ENCODE measurements around the gene ITSN2. TPM values are rescaled to one million over a fixed set of nuclear protein-coding genes. Genes with fewer than 3 reads are reported as not detected.
"Not testable (repeated sequence)": the region's sequence is repeated elsewhere in the genome, so short reads cannot be mapped to it uniquely, and the experiment has no call there.

Gene ITSN2
- polyA plus RNA-seq (ENCODE audit: insufficient read length in 10 of 10), result 10 to 100 TPM; 14.4 to 23.3 (median 19.7) TPM
- long read RNA-seq, donor 1, result 0 reads
- long read RNA-seq, donor 2, result 0 reads
- long read RNA-seq, donor 3, result 0 reads
- long read RNA-seq, donor 4, result 0 reads
- long read RNA-seq, donor 5, result 0 reads
- long read RNA-seq, donor 6, result 0 reads
- long read RNA-seq, donor 7, result 0 reads
- long read RNA-seq, donor 8, result 0 reads
- long read RNA-seq, donor 9, result 0 reads

GRCh38 chr2:24360050-24360962 is at the start of gene ITSN2:
TSS of gene ITSN2 (minus strand) at chr2:24360536. CDS start at chr2:24328082, 32,454 bp downstream.
- peak; percentile 66 to 92 (median 73) for DNase-seq

DNA sequence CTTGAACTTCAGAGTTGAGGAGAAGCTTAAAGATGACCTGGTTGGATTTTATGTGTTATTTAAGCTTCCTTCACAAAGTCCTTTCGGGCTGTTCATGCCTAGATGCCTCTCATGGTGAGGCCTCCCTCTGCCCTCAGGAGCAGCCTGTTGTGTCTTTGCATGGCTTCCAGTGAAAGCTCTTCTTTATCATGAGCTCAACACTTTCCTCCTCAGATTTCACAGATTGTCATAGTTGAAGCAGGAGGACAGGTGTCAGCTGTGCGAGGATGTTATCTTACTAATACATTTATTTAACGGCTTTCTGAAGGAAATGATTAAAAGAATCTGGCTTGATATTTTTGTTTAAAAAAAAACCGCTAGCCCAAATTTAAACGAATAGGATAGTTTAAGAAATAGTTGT is 48.8 kb upstream of the ITSN2 start:
- peak in 1 of 3 donors; percentile 48 for DNase-seq

GRCh38 chr2:24408704-24409103 is 48.4 kb upstream of the ITSN2 start:
- not testable (repeated sequence) for DNase-seq

DNA sequence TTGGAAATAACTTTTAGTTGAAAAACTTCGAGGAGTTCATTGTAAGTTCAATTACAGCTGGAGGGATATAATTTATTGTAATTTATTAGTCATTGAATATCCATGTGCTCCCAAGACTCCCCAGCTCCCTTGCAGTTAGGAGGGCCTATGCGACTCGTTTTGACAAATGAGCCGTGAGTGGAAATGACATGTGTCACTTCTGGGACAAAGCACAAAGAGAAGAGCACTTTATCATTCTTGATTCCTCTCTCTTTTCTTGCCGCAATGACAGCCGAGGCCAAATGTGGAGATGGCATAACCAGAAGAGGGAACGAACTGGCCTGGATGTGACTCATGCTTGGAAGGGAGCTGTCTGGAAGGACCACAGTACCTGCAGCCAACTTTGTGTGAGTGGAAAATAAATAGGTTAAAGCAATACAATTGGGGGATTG is 44.2 kb upstream of the ITSN2 start:
- peak in 2 of 3 donors; percentile 74 to 86 for DNase-seq

GRCh38 chr2:24403832-24404212 is 43.5 kb upstream of the ITSN2 start:
- DNase-seq, result peak in 1 of 3 donors; percentile 64

DNA sequence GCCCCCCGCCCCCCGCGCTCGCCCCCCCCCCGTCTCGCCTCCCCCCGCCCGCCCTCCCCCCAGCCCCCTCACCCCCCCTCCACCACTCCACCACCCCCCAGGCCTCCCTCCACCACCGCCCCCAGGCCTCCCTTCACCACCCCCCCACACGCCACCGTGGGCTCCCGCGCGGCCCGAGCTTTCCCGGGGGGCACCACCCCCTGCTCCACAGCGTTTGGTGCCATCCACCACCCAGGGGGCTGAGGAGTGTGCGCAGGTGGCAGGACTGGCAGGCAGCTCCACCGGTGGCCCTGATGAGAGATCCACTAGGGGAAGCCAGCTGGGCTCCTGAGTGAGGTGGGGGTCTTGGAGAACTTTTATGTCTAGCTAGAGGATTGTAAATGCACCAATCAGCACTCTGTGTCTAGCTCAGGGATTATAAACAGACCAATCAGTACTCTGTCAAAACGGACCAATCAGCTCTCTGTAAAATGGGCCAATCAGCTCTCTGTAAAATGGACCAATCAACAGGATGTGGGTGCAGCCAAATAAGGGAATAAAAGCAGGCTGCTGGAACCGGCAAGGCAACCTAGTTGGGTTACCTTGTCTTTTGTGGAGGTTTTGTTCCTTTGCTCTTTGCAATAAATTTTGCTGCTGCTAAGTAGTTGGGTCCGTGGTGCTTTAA is 43.0 kb upstream of the ITSN2 start:
- no peak for DNase-seq

GRCh38 chr2:24402242-24403097 is 42.1 kb upstream of the ITSN2 start:
- peak in 1 of 3 donors; percentile 60 for DNase-seq

DNA sequence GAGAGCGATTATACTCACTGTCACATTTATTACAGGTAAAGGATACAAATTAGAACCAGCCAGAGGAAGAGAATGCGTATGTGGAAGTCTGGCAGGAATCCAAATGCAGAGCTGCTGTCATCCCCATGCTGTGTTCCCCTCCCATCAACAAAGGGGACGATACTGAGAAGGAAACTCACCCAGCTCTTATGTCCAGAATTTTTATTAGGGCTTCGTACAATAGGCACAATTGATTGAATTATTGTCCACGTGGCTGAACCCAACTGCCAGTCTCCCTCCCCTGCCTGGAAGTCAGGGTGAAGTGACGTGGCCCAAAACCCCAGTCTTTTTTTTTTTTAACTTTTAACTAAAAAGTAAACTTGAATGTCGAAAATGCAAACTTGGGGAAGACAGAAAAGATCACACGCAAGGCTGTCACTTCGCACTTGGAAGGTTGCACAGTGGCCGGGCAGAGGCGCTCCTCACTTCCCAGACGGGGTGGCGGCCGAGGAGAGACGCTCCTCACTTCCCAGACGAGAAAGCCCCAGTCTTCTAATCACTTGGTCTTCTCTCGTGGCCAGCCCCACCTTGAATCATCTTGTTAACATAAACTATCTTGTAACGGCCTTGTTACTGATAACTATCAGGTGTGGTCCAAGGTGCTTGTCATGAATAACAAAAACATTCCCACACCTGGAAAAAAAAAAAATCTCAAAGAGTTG is 40.0 kb upstream of the ITSN2 start:
- no peak for DNase-seq

GRCh38 chr2:24399434-24400206 is 39.3 kb upstream of the ITSN2 start:
- DNase-seq, result no peak

DNA sequence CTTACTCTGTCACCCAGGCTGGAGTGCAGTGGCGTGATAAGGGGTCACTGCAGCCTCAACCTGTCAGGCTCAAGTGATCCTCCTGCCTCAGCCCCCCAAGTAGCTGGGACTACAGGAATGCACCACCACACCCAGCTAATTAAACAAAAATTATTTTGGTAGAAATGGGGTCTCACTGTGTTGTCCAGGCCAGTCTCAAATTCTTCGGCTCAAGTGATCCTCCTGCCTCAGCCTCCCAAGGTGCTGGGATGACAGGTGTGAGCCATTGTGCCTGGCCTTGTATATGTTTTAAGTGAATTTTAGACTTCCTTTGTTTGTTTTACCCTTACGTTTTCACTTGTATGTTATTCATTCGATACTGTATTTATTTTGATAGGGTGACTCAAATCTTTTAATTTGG is 34.7 kb upstream of the ITSN2 start:
- no peak for DNase-seq

DNA sequence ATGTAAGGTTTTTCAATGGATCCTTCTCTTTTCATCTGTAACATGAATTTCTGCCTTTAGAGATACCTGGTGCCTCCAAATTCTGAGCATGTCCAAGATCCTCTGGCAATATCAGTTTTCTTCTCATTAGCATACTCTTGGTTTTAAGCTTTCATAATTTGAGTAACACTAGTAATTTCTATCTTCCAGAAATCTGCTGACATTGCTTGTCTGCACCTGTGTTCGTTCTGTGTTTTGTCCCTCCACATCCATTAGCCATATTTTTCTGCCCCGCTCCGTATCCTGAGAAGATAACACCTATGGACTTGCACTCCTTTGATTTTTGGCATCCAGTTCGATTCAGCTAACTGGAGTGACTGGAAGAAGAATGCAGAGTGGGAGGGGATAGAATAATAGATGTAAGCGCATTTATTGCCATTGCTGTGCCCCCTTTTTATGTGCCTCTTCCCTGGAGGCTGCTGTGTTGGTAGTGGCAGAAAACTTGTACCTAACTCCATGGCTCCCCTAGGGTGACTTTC is 32.3 kb upstream of the ITSN2 start:
- no peak for DNase-seq

DNA sequence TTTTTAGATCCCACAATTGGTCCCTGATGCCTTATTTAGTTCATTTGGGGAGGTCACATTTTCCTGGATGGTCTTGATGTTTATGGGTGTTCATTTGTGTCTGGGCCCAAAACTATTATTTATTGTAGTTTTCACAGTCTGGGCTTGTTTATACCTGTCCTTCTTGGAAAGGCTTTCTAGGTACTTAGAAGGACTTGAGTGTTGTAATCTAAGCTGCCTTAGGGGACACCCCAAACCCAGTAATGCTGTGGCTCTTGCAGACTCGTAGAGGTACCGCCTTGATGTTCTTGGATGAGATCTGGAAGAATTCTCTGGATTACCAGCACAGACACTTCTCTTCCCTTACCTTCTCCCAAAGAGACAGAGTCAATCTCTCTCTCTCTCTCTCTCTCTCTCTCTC is 25.0 kb upstream of the ITSN2 start:
- DNase-seq, result no peak

GRCh38 chr2:24382363-24383073 is 22.2 kb upstream of the ITSN2 start:
- DNase-seq, result peak; percentile 56 to 78 (median 72)

- DNase-seq, result no peak
Observed at GRCh38 chr2:24380820-24381219, 20.5 kb upstream of the ITSN2 start.

GRCh38 chr2:24375349-24376087 is 15.2 kb upstream of the ITSN2 start:
- DNase-seq, result peak in 2 of 3 donors; percentile 48 to 55

GRCh38 chr2:24374301-24374700 is 14.0 kb upstream of the ITSN2 start:
- peak in 1 of 3 donors; percentile 60 for DNase-seq

DNA sequence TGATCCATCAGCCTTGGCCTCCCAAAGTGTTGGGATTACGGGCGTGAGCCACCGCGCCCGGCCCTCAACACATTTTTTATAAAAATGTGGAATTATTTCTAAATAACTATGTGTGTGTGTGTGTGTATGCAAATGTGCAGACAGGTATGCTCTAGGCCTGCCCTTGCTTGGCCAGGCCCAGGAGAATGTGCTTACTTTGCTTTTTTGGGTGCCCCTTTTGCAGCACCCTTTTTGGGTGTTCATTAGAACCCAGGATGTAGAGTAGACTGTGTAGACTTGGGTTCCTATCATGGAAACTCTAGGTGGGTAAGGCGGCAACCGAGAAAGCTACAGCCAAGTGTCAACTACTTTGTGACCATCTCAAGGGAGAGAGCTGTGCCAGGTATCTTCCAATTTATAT is 11.7 kb upstream of the ITSN2 start:
- DNase-seq, result no peak

DNA sequence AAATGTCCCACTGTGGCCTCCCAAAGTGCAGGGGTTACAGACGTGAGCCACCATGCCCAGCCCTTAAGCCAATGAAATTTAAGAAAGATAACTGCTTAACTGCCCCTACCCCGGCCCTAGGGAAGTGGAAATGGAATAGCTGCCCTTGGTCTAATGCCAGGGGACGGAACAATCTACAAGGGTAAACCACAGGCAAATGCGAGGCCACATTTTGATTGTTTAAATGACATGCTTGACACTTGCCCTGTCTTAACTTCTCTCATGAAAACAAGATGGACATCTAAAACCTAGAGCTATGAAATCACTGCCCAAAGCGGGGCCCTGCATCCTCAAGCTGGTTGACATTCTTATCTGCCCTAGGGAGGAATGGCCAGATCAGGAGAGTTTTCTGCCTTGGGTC is 5.5 kb upstream of the ITSN2 start:
- DNase-seq, result no peak

Measured in muscle of back (tissue), 13 donors.